Coronary artery (tissue), 2 donors: ENCODE data around the gene CTNNBL1.

Source experiments
- DNase-seq: peaks from one replicate; pipeline ENCODE4 v3.0.0-alpha.2; 2017; ENCODE audit warnings: low spot score
- H3K27ac ChIP-seq, 2 donors: fragments of 200-600 bp; sonication (generic); one replicate each; pipeline ENCODE4 v1.5.1; 2016 to 2019
- H3K4me3 ChIP-seq: fragments of 200-600 bp; sonication (generic); 2 replicates; pipeline ENCODE4 v1.5.1; 2016; ENCODE audit warnings: mild to moderate bottlenecking, moderate library complexity
- TF ChIP-seq, protein P1 (sequence below): fragments of 200-600 bp; sonication (generic); IDR thresholded peaks from one replicate; pipeline ENCODE4 v1.5.1; 2019; ENCODE audit warnings: antibody characterized with exemption

CTNNBL1 gene

GRCh38 chr20:37856932-37857660 lies 163.3 kb downstream of the CTNNBL1 start:
- no peak for DNase-seq
- Histone ChIP-seq H3K4me3 (no peak overlapping the region), H3K27ac (no peak overlapping the region)
- TF ChIP-seq, protein P1, sequence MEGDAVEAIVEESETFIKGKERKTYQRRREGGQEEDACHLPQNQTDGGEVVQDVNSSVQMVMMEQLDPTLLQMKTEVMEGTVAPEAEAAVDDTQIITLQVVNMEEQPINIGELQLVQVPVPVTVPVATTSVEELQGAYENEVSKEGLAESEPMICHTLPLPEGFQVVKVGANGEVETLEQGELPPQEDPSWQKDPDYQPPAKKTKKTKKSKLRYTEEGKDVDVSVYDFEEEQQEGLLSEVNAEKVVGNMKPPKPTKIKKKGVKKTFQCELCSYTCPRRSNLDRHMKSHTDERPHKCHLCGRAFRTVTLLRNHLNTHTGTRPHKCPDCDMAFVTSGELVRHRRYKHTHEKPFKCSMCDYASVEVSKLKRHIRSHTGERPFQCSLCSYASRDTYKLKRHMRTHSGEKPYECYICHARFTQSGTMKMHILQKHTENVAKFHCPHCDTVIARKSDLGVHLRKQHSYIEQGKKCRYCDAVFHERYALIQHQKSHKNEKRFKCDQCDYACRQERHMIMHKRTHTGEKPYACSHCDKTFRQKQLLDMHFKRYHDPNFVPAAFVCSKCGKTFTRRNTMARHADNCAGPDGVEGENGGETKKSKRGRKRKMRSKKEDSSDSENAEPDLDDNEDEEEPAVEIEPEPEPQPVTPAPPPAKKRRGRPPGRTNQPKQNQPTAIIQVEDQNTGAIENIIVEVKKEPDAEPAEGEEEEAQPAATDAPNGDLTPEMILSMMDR = no peak

GRCh38 chr20:37859406-37860171 lies 165.8 kb downstream of the CTNNBL1 start:
- Histone ChIP-seq H3K27ac (no peak overlapping the region), H3K4me3 (no peak overlapping the region)
- TF ChIP-seq, protein P1 = no peak
- DNase-seq = no peak

DNA sequence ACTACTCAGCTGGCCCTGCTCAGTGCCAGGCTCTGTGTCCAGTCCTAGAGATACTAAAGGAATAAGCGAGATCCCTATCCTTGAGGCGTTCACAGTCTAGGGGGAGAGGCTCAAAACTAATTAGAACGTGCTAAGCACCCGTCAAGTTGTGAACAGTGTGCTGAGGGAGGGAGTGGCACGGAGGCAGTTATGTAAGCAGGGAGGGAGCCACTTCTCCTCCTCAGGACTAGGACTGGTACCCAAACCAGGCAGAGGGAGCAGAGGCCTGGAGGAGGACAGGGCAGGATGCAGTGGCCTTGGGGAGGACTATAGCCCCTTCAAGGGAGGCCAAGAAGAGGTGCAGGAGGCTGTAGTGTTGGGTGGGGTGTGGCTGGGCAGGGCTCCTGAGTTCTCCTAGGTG lies 169.5 kb downstream of the CTNNBL1 start:
- Histone ChIP-seq H3K27ac (no peak overlapping the region), H3K4me3 (no peak overlapping the region)
- TF ChIP-seq, protein P1 = no peak
- DNase-seq = no peak

- no peak for DNase-seq
These were observed 170.5 kb downstream of the CTNNBL1 start for GRCh38 chr20:37864298-37864697.

DNA sequence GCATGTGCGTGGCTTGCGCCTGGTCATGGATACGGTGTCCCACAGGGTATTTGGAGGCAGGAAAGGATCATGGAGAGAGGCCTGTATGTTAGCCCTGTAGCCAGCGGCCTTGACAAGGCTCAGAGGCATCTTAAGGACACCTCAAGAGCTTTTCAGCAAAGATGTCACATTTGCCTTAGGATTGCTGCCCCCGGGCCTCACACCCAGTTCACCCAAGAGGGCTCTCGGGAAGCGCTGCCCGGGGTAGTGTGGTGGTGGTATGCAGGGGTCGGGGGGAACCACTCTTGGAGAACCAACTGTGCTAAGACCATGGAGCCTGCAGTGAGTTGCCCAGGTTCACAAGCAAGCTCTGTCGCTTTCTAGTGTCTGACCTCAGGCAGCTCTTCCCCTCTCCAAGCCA lies 172.2 kb downstream of the CTNNBL1 start:
- TF ChIP-seq, protein P1 = no peak
- no peak overlapping the region for H3K27ac ChIP-seq

More at GRCh38 chr20:37864298-37864697, 170.5 kb downstream of the CTNNBL1 start:
- H3K4me3 ChIP-seq = no peak overlapping the region
- H3K27ac ChIP-seq = no peak overlapping the region
- TF ChIP-seq, protein P1 = no peak

DNA sequence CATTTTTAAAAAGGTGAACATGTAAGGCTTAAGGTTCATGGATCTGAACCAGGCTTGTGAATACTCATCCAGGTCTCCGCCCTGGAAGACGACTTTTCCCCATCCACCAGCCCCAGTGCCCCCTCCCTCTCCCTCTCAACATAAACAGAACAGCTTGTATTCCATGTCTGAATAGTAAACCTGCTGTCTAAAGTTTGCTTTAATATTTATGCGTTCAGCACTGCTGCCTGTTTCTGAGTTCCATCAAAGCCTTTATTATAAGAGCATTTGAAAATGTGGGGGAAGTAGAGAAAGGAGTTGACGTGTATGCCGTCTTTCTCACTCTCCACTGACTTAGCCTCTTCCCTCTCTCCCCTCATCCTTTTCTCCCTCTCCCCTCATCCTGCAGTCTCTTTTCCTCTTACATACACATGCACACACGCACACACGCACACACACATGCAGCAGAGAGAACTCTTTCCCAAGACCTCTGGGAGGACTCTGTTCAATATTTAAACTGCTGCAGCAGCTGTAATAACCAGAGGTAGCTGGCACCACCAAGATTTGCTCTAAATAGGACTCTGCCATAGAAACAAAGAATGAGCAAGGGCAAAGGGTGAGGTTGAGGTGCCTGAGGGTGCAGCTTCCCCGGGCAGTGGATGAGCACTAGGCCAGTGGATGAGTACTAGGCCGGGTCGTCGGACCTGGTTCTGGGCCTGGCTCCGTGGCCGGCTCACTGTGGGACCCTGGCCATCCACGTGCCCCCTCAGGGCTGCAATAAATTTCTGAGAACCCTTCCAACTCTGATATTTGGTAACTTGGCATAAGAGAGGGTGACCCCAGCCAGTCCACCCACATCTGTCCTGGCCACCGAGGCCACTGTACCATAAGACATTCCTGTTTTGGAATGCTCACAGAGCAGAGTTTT lies 173.7 kb downstream of the CTNNBL1 start:
- TF ChIP-seq, protein P1 = no peak
- H3K27ac ChIP-seq = no peak overlapping the region
- no peak overlapping the region for H3K4me3 ChIP-seq
- no peak for DNase-seq

More for the DNA sequence above, 172.2 kb downstream of the CTNNBL1 start:
- DNase-seq = no peak
- H3K4me3 ChIP-seq = no peak overlapping the region
